ENCODE results near the gene AQR. TPM values are rescaled to one million over a fixed set of nuclear protein-coding genes. Genes with fewer than 3 reads are reported as not detected.

AQR gene
- total RNA-seq, 4 donors from 2014 or later = 18.8 to 24.9 (median 23.9) TPM

DNA sequence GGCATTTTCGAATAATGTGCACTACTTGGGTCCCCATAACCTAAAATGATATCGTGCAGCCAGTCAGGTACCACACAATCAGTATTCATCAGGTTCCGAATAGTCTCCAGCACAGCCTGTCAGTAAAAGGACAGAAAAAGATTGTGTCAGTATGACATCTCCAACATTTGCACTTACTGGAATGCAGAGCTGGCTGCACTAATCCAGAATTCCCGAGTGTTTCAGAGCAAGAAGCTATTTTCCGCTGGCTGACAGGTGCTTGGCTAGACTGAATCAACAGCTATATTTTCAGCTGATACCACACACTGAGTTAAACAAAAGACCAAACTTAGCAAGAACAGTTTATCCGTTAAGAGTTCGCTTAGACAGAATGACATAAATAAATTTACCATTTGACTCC lies 68.8 kb downstream of the AQR start:
- Histone ChIP-seq H3K36me3 (peaks cover 0 to 97% (median 4%) of the 10 kb centered on the region in 3 donors), H3K9me3 (no peaks in the 10 kb centered on the region), H3K4me1 (no peaks in the 10 kb centered on the region), H3K27me3 (no peaks in the 10 kb centered on the region), H3K4me3 (no peak overlapping the region), H3K27ac (no peak overlapping the region)
- TF ChIP-seq, protein P1, sequence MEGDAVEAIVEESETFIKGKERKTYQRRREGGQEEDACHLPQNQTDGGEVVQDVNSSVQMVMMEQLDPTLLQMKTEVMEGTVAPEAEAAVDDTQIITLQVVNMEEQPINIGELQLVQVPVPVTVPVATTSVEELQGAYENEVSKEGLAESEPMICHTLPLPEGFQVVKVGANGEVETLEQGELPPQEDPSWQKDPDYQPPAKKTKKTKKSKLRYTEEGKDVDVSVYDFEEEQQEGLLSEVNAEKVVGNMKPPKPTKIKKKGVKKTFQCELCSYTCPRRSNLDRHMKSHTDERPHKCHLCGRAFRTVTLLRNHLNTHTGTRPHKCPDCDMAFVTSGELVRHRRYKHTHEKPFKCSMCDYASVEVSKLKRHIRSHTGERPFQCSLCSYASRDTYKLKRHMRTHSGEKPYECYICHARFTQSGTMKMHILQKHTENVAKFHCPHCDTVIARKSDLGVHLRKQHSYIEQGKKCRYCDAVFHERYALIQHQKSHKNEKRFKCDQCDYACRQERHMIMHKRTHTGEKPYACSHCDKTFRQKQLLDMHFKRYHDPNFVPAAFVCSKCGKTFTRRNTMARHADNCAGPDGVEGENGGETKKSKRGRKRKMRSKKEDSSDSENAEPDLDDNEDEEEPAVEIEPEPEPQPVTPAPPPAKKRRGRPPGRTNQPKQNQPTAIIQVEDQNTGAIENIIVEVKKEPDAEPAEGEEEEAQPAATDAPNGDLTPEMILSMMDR (IDR thresholded peaks at IDR 0.05) = no peak
- no peak for TF ChIP-seq EP300 (IDR thresholded peaks at IDR 0.05)
- TF ChIP-seq POLR2A (IDR thresholded peaks at IDR 0.05) = no peak
- DNase-seq (ENCODE audit: low spot score in 2 of 2) = no peak
- WGBS, 2 donors = 86 to 87% methylated on average over 7 of the region's 7 CpGs

DNA sequence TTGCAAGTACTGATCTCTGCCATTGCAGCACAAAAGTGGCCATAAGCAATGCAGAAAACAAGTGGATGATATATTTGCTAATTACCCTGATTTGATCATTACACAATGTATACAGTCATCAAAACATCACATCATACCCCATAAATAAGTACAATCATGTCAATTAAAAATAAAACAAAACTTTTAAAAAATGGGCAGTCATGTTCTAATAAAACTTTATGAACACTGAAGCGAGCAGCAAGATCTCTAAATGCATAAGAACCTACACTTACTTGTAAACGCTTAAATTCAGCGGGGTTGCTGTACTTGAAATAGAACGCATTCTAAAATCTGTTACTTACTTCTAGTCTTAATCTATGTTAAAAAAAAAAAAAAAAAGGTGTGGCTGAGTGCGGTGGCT lies 73.4 kb downstream of the AQR start:
- Histone ChIP-seq H3K9me3 (peaks cover 0 to 12% (median 0%) of the 10 kb centered on the region in 4 donors), H3K36me3 (peaks cover 0 to 90% (median 10%) of the 10 kb centered on the region in 3 donors), H3K4me1 (no peaks in the 10 kb centered on the region), H3K27me3 (no peaks in the 10 kb centered on the region), H3K4me3 (no peak overlapping the region), H3K27ac (no peak overlapping the region)
- TF ChIP-seq EP300 (IDR thresholded peaks at IDR 0.05) (no peak), POLR2A (IDR thresholded peaks at IDR 0.05) (no peak)
- TF ChIP-seq, protein P1 (IDR thresholded peaks at IDR 0.05) = no peak
- DNase-seq (ENCODE audit: low spot score in 2 of 2) = no peak
- 97% methylated on average over 5 of the region's 5 CpGs for WGBS, 2 donors

GRCh38 chr15:34893967-34894366 lies 75.6 kb downstream of the AQR start:
- Histone ChIP-seq H3K27me3 (no peaks in the 10 kb centered on the region), H3K9me3 (peaks cover 0 to 12% (median 0%) of the 10 kb centered on the region in 4 donors), H3K27ac (no peak overlapping the region), H3K36me3 (peaks cover 0 to 86% (median 10%) of the 10 kb centered on the region in 3 donors), H3K4me1 (no peaks in the 10 kb centered on the region), H3K4me3 (no peak overlapping the region)
- DNase-seq (ENCODE audit: low spot score in 2 of 2) = no peak
- no peak for TF ChIP-seq POLR2A (IDR thresholded peaks at IDR 0.05)

- Histone ChIP-seq H3K27ac (no peak overlapping the region), H3K36me3 (peaks cover 0 to 86% (median 10%) of the 10 kb centered on the region in 3 donors), H3K4me1 (no peaks in the 10 kb centered on the region), H3K9me3 (peaks cover 0 to 12% (median 0%) of the 10 kb centered on the region in 4 donors), H3K4me3 (no peak overlapping the region), H3K27me3 (no peaks in the 10 kb centered on the region)
- 86 to 90% methylated on average over 7 of the region's 7 CpGs for WGBS, 2 donors
- DNase-seq (ENCODE audit: low spot score in 2 of 2) = no peak
- TF ChIP-seq, protein P1 (IDR thresholded peaks at IDR 0.05) = no peak
- TF ChIP-seq POLR2A (IDR thresholded peaks at IDR 0.05) (no peak), EP300 (IDR thresholded peaks at IDR 0.05) (no peak)
These were observed 76.5 kb downstream of the AQR start for GRCh38 chr15:34892963-34893591.

- Histone ChIP-seq H3K4me3 (no peak overlapping the region), H3K27me3 (no peaks in the 10 kb centered on the region), H3K9me3 (peaks cover 0 to 12% (median 0%) of the 10 kb centered on the region in 4 donors), H3K36me3 (peaks cover 0 to 86% (median 10%) of the 10 kb centered on the region in 3 donors), H3K4me1 (no peaks in the 10 kb centered on the region), H3K27ac (no peak overlapping the region)
- WGBS, 2 donors = 64 to 65% methylated on average over 2 of the region's 2 CpGs
- no peak for DNase-seq (ENCODE audit: low spot score in 2 of 2)
- TF ChIP-seq EP300 (IDR thresholded peaks at IDR 0.05) = no peak
- TF ChIP-seq, protein P1 (IDR thresholded peaks at IDR 0.05) = no peak
- no peak for TF ChIP-seq POLR2A (IDR thresholded peaks at IDR 0.05)
These were observed 79.1 kb downstream of the AQR start for GRCh38 chr15:34890424-34890823.
